ENCODE data around the gene KSR2. TPM values are rescaled to one million over a fixed set of nuclear protein-coding genes. Genes with fewer than 3 reads are reported as not detected.

Gene KSR2
- total and polyA plus RNA-seq, 2 of the 4 experiments (the other 2 are of a cell fraction), result not detected

GRCh38 chr12:117572755-117573154 is 396.0 kb downstream of the KSR2 start:
- no TSS peak for BruUV-seq (replicated peaks)
- no peak for DNase-seq
- Histone ChIP-seq H4K91ac (ENCODE audit: insufficient read depth, low read depth, low read length) (no peak overlapping the region), H2AFZ (replicated peaks; ENCODE audit: low read length, poor library complexity) (no peak overlapping the region), H2AK5ac (ENCODE audit: low read depth, low read length) (no peak overlapping the region), H2AK9ac (replicated peaks; ENCODE audit: low read depth, low read length, poor library complexity) (no peak overlapping the region), H3K18ac (ENCODE audit: low read depth, low read length) (no peak overlapping the region), H3K9me3 (ENCODE audit: control insufficient read depth, insufficient read depth, low read length) (peaks cover 30% of the 10 kb centered on the region), H3K14ac (replicated peaks; ENCODE audit: low read depth, low read length) (no peak overlapping the region), H2BK120ac (ENCODE audit: low read depth, low read length) (no peak overlapping the region), H3K4ac (ENCODE audit: low read depth, low read length) (no peak overlapping the region), H3K4me2 (ENCODE audit: low read depth, low read length) (no peak overlapping the region), H3K4me3 (ENCODE audit: insufficient read depth, low read depth, low read length) (no peak overlapping the region), H3K4me1 (ENCODE audit: control insufficient read depth, insufficient read depth, low read length) (no peaks in the 10 kb centered on the region), H4K5ac (ENCODE audit: low read depth, low read length) (no peak overlapping the region), H3K27me3 (ENCODE audit: control insufficient read depth, insufficient read depth, low read length) (no peaks in the 10 kb centered on the region), H3K79me1 (ENCODE audit: low read depth in 1 of 2, low read length in 2 of 2) (no peaks in the 10 kb centered on the region), H2BK5ac (ENCODE audit: low read depth, low read length, poor library complexity, severe bottlenecking) (no peak overlapping the region), H3K23ac (ENCODE audit: low read depth, low read length) (no peak overlapping the region), H3K9ac (ENCODE audit: low read depth, low read length) (no peak overlapping the region), H2BK20ac (ENCODE audit: low read depth, low read length) (no peak overlapping the region), H3K56ac (ENCODE audit: extremely low read depth, insufficient read depth, low read length) (no peak overlapping the region), H4K20me1 (ENCODE audit: insufficient read depth, low read length) (no peaks in the 10 kb centered on the region), H4K8ac (ENCODE audit: low read depth in 2 of 2, low read length in 2 of 2) (no peak overlapping the region), H3K9me1 (ENCODE audit: insufficient read depth, low read length) (no peaks in the 10 kb centered on the region), H3K27ac (ENCODE audit: insufficient read depth, low read length) (no peak overlapping the region), H3K36me3 (ENCODE audit: control insufficient read depth, insufficient read depth, low read length) (no peaks in the 10 kb centered on the region), H2BK15ac (ENCODE audit: low read depth, low read length) (no peak overlapping the region)
- WGBS, 2 experiments (ENCODE audit: extremely low coverage in 2 of 2, insufficient read length in 1 of 2), result no CpG with 5 or more reads among the region's 4 CpGs
- CTCF ChIA-PET, result no interaction called here
- in situ Hi-C loops (cut with MboI; ENCODE audit: low sequenced_read_pairs) (no loop called here), dilution Hi-C loops (cut with HindIII; ENCODE audit: low sequenced_read_pairs, unreplicated experiment) (no loop called here), intact Hi-C loops (cut with micrococcal nuclease) (no loop called here)
- TF ChIP-seq RAD21 (IDR thresholded peaks at IDR 0.05; ENCODE audit: low read length) (no peak), CHD1 (IDR thresholded peaks at IDR 0.05; ENCODE audit: low read depth, low read length) (no peak), SMC3 (IDR thresholded peaks at IDR 0.05; ENCODE audit: low read depth, low read length) (no peak), USF2 (IDR thresholded peaks at IDR 0.05; ENCODE audit: low read depth, low read length) (no peak)
- POLR2A ChIA-PET (ENCODE audit: unreplicated experiment), result no interaction called here
- no peak for ATAC-seq (ENCODE audit: low read depth)

Data from IMR-90 (cell line).